GM10847 (cell line): Measurements from ENCODE around the gene CAPN8.

Experiments
- POLR2A ChIP-seq: IDR thresholded peaks from 2 replicates; pipeline ENCODE4 v1.6.1; 2011; ENCODE audit not compliant: insufficient read length; ENCODE audit errors: extremely low read depth

Gene CAPN8

DNA sequence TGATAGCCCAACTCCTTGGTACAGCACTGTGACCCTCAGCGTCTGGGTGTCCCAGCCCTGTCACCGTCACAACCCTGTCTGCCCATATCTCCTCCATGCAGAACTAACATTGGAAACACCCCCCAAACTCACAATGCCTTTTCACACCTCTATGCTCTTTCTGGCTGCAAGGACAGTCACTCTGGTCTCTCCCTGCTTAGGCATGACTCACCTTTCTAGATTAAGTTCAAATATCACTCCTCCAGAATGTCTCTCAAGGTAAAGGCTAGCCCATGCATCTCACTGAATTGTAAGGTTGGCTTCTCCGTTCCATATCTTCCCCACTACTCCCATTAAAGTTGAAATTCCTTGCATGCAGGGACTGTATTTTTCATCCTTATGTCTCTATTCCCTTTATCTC lies 17.0 kb upstream of the CAPN8 start:
- no peak for TF ChIP-seq POLR2A

DNA sequence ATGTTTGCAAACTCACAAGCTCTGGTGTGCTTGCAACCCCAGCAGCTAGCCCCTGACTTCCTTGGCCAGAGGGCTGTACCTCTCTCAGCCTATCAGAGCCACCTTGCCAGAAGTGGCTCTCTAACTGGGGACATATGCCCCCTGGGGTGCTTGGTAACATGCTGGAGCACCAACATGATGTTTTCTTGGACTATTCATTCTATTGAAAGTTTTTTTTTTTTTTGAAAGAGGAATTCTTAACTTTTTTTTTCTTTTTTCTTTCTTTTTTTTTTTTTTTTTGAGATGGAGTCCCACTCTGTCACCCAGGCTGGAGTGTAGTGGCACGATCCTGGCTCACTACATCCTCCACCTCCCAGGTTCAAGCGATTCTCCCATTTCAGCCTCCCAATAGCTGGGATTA lies 14.7 kb upstream of the CAPN8 start:
- no peak for TF ChIP-seq POLR2A

DNA sequence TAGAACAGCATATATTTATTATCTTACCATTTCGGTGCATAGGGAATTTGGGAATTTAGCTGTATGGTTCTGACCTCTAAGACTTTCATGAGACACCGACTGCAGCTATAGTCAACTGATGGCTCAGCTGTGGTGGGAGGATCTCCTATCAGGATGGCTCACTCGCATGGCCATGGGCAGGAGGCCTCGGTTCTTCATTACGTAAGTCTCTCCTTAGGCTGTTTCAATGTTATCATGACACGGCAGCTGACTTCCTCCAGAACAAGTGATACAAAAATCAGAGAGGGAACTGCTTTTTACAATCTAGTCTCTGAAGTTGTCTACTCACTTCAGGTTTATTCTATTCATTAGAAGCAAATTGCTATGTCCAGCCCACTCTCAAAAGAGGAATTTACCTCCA lies 13.3 kb upstream of the CAPN8 start:
- TF ChIP-seq POLR2A, result no peak

DNA sequence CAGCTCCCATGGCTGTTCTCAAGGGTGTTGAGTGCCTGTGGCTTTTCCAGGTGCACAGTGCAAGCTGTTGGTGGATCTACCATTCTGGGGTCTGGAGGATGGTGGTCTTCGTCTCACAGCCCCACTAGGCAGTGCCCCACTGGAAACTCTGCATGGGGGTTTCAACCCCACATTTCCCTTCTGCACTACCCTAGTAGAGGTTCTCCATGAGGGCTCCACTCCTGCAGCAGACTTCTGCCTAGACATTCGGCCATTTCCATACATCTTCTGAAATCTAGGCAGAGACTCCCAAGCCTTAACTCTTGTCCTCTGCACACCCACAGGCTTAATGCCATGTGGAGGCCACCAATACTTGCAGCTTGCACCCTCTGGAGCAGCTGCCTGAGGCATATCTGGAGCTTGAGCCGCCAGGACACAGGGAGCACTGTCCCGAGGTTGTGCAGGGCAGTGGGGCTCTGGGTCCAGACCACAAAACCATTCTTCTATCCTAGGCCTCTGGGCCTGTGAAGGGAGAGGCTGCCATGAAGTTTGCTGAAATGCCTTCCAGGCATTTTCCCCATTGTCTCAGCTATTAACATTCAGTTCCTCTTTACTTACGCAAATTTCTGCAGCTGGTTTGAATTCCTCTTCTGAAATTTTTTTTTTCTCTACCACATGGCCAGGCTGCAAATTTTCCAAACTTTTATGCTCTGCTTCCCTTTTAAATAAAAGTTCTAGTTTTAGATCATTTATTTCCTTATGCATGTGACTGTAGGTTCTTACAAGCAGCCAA lies 8.8 kb upstream of the CAPN8 start:
- TF ChIP-seq POLR2A, result no peak

DNA sequence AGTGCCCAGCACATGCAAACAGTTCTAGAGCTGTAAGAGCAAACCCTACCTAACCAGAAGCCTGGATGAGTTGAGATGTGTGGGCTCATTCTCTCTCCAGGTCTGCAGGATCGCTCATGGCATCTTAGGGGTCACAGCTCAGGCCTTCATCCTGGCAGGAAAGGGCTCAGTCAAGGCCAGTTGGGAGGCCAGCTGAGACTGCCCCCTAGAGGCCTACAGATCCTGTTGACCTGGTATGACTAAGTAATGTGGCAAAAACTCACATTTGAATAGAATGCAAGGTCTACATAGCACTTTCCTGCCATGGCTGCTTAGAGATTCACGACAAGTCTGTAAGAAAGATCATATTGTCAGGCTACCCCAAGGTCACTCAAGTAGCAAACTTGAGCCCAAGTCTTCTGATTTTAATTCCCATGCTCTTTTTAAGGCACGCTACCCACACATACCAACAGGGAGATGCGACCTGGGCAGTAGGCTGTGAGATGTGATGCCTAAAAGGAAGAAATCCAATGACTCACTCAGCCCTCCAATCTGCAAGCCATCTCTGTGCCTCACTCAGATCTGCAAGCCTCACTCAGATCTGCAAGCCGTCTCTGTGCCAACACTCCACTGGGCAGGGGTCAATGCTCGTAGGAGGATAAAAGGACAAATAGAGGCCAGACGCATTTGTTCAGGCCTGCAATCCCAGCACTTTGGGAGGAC lies 5.1 kb upstream of the CAPN8 start:
- TF ChIP-seq POLR2A, result no peak

DNA sequence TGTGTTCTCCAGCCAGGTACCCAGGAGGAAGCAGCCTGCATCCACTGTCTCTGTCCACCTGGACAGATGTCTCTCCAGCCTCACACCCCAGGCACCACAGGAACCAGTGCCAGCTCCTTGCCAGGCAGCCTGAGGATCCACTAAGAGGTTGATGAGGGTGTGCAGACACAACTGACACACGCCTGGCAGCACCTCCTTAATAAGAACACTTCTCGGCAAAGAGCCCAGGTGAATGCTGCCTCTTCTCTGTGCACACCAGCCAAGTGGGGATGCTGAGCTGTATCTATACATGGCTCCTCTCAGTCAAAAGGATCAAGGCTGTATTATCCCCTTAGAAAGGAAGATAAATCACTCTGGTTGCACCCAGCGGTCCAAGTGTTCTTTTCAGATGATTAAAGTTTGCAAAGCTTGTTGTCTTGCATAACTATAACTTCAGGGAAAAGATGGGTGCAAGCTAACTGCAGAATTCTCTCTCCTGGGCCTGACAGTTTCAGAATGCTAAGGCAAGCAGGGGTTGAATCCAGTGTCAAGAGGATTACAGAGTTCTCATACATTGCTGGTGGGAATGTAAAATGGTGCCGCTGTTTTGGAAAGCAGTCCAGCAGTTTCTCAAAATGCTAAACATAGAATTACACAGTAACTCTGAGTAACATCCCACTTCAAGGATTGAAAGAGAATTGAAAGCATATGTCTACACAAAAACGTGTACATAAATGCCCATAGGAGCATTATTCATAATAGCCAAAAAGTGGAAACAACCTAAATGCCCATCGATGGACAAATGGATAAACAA lies 3.7 kb upstream of the CAPN8 start:
- no peak for TF ChIP-seq POLR2A

DNA sequence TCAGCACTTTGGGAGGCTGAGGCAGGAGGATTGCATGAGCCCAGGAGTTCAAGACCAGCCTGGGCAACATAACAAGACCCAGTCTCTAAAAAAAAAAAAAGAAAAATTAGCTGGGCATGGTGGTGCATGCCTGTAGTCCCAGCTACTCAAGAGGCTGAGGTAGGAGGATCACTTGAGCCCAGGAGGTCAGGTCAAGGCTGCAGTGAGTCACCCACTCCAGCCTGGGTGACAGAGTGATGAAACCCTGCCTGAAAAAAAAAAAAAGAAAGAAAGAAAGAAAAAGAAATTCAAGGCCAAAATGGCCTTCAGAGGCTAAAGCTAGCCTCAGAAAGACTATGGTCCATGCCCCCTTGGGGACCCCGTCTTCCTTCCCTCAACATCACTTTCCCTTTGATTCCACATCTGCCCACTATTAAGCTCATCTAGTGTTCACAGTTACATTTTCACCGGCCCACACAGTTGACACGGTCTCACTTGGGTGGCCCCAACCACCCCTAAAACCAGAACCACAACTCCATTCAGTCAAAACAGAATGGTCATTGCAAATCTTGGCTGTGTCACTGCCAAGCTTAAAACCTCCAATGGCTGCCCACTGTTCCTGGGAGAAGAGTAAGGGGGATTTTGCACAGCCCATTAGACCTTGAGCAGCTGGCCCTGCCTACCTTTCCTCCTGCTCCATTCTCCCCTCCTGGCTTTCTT lies 2.1 kb upstream of the CAPN8 start:
- TF ChIP-seq POLR2A, result no peak

DNA sequence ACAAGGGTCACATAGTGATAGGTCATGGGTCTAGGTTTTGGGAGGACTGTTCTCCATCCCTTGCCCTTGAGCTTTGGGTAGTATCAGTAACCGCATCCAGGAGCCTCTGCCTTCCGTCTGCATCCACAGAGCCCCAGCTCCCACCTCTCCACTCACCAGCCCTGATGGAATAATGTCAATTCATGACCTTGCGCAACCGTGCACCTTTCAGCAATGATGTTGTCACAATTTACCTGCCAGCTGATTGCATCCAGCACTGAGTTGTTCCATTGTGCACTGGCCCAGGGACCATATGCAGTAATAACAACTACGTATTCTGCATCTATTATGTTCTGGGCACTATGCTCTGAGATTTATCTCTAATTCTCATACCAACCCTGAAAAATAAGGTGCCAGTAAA lies 1.4 kb downstream of the CAPN8 start:
- TF ChIP-seq POLR2A, result no peak

DNA sequence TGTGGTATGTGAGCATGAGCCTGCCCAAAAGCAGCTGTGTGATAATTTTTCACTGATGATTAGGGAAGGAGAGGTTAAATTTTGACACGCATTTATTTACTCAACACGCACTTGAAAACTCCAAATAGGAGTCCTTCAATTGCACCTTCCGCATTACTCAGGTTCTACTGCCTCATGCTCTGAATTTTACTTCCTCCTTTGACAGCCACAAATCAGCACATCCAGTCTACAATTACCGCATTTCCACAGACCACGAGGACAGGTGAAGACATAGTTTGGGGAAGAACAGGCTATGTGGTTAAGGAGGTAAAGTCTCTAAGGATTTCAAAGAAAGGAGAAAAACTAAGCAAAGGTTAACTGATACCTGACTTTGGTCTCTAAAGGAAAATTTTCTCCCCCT lies 2.6 kb downstream of the CAPN8 start:
- no peak for TF ChIP-seq POLR2A

DNA sequence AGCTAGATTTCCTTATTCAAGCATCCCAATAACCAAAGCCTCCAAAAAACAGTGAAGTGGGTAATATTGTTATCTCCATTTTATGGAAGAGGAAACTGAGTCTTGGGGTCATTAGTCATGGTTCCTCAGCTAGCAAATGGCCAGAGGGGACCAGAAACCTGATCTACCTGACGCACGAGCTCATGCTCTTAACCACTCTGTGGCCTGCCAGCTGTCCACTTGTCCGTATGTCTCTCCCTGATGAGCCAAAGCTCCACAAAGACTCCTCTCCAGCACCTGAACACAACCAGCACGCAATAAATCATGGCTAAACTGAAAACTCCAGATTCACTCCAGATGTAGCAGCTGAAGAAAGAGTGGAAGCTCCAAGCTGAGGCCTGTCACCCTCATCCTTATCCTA lies 5.8 kb downstream of the CAPN8 start:
- TF ChIP-seq POLR2A, result no peak

DNA sequence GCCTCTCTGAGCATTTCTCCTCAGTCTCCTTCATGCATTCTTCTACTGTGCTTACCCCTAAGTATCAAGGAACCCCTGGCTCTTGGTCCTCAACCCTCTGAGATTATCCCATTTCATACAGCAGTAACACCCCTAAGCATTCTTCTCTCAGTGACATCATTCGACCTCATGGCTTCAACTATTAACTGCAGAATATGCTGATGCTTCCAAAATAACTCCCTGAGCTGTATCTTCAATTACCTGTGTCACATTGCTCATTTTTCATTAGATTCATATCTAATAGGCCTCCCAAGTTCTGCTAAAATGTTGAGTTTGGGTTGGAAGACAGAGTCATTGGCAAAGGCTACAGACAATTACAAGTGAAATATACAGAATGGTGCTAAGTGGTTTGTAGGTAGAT lies 7.5 kb downstream of the CAPN8 start:
- TF ChIP-seq POLR2A, result no peak

DNA sequence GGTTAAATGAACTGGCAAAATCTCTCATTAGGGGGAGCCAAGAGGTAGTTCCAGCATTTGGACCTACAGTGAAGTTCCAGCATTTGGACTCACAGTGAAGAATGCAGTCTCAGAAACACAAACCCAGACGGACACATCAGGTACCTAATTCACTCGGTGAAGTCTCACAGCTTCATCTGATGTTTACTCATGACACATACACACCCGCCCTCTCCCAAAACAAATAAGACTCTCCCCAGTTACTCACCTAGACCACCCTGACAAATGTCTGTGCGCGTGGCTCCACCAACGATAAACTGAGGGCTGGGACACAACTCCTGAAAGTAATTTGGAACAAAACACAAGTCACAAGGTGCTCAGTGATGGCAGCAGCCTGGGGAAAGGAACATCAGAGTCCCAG lies 11.4 kb downstream of the CAPN8 start:
- no peak for TF ChIP-seq POLR2A

DNA sequence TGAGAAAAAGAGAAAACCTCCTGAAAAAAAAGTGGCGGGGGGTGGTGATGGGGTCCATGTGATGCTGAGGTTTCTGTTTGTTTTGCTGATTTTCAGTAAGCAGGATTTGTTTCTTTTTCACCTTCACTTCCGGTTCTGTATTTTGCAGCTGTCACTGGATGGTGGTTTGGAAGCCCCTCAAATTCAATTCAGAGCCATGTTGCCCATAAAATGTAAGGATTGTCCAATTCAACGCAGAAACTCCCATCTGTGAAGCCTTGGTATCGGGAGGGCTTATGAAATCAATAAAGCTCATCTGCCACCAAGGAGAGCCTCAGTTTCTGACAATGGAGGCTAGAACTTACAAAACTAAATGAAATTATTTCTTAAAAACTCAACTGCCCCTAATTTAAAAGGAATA lies 12.1 kb downstream of the CAPN8 start:
- TF ChIP-seq POLR2A, result no peak

DNA sequence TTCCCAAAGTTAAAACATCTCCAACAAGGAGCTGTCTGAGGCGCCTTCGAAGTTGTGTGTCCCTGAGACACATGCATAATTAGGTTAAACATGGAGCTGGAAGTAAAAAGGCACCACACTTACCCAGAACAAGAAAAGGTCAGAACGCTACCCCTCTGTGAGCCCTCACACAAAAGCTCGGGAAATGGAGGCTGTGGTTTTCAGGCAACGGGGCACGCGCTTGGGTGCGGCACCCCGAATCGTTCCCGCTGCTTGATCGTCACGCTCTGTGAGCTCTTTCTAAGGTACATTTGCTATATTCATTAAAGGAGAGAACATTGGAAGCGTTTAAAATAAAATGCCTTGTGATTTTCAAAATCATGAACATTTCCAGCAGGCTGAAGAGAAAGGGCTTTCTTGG lies 12.5 kb downstream of the CAPN8 start:
- TF ChIP-seq POLR2A, result no peak

DNA sequence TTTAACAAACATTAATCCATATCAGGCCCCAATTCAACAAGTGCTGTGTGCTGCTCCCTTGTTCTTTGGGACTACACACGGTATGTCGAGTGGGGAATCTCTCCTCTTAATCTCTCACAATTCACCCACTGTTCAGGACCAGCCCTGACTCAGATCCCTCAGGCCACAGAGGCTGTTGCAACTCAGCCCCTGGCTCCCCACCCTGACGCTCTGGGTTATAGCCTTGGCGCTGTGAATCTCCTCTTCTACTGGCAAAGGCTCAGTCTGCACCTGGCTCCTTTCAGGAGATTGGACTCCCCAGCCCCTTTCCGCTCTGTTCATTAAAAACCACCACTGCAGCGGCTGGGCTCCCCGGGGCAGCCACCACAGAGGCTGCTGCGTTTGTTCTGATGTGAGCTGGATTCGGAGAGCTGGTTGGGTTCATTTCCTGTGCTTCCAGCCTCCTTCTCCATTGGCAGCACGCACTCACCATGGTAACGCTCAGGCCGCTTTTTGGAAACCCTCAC lies 13.0 kb downstream of the CAPN8 start:
- TF ChIP-seq POLR2A, result no peak
